Endothelial cell of umbilical vein (primary cell): Measurements from ENCODE around the gene ANAPC16. TPM values are rescaled to one million over a fixed set of nuclear protein-coding genes. Genes with fewer than 3 reads are reported as not detected.

Experiments
- BruUV-seq: library from RNA; stranded (reverse); fragments of 400-500 nt; replicated peaks from 2 replicates; lab custom pipeline; 2021; lab: Mats Ljungman, UMichigan
- CTCF ChIA-PET: fragments of 300-600, 350-600 bp; sonication (Branson Sonifier 250); formaldehyde crosslinking; loops from one replicate; lab custom pipeline; 2021; ENCODE audit warnings: antibody characterized with exemption, inconsistent platforms; lab: Charles Lee
- POLR2A ChIA-PET: fragments of 300-600, 350-600 bp; sonication (Branson Sonifier 250); formaldehyde crosslinking; loops from one replicate; lab custom pipeline; 2021; ENCODE audit warnings: antibody characterized with exemption, inconsistent platforms; lab: Charles Lee
- DNase-seq: peaks from one replicate; pipeline ENCODE4 v3.0.0-alpha.2; 2011; ENCODE audit warnings: low read depth, low spot score
- FAIRE-seq: peaks from 2 replicates; lab custom pipeline; 2011; peaks lifted over from hg19 to GRCh38; lab: Jason Lieb, UNC
- H2AFZ ChIP-seq: 2 replicates; pipeline ENCODE4 v1.6.0; 2012; ENCODE audit warnings: low read depth, low read length, control low read depth, inconsistent platforms
- H3K27ac ChIP-seq: 2 replicates; pipeline ENCODE4 v1.5.1; 2011; ENCODE audit warnings: low read depth, mild to moderate bottlenecking, control low read depth, low read length, moderate library complexity; ENCODE audit not compliant: insufficient read depth
- H3K27me3 ChIP-seq, 2 experiments: 2 replicates each; pipeline versions ENCODE4 v1.6.0 to v1.6.1; 2011; ENCODE audit warnings: low read length in 2 of 2, mixed read lengths in 1 of 2; ENCODE audit not compliant: control insufficient read depth in 2 of 2, insufficient read depth in 2 of 2
- H3K36me3 ChIP-seq, 2 experiments: 2 replicates in 1 of 2; 3 replicates in 1 of 2; pipeline ENCODE4 v1.5.1; 2011; ENCODE audit warnings: low read length in 2 of 2, mild to moderate bottlenecking in 1 of 2, moderate library complexity in 1 of 2; ENCODE audit not compliant: control insufficient read depth in 2 of 2, insufficient read depth in 2 of 2; ENCODE audit errors: extremely low read depth in 1 of 2
- H3K4me1 ChIP-seq: 3 replicates; pipeline ENCODE4 v1.5.1; 2011; ENCODE audit warnings: mild to moderate bottlenecking, low read length; ENCODE audit not compliant: control insufficient read depth, insufficient read depth; ENCODE audit errors: extremely low read depth
- H3K4me2 ChIP-seq: 2 replicates; pipeline ENCODE4 v1.6.1; 2011; ENCODE audit warnings: low read length, control low read depth, mixed read lengths; ENCODE audit not compliant: insufficient read depth
- H3K4me3 ChIP-seq, 3 experiments: fragments of 200-600 bp in 1 of 3; sonication (generic), shearing (Covaris generic) in 1 of 3; replicated peaks in 1 of 3; 2 replicates each; pipeline ENCODE4 v1.5.1; 2011 to 2016; ENCODE audit warnings: control low read depth in 3 of 3, low read length in 3 of 3, mild to moderate bottlenecking in 2 of 3, inconsistent platforms in 1 of 3, low read depth in 1 of 3, moderate library complexity in 1 of 3; ENCODE audit not compliant: insufficient read depth in 1 of 3
- H3K79me2 ChIP-seq: 2 replicates; pipeline ENCODE4 v1.6.0; 2012; ENCODE audit warnings: low read length, inconsistent platforms; ENCODE audit not compliant: control insufficient read depth, insufficient read depth
- H3K9ac ChIP-seq: replicated peaks from 2 replicates; pipeline ENCODE3; 2011; ENCODE audit warnings: low read length, control low read depth; ENCODE audit not compliant: insufficient read depth; ENCODE audit errors: extremely low read depth
- H3K9me1 ChIP-seq: replicated peaks from 3 replicates; pipeline ENCODE4 v1.6.0; 2011; ENCODE audit warnings: mild to moderate bottlenecking, low read length; ENCODE audit not compliant: control insufficient read depth, insufficient read depth; ENCODE audit errors: extremely low read depth
- H3K9me3 ChIP-seq: replicated peaks from 2 replicates; pipeline ENCODE4 v1.5.1; 2012; ENCODE audit warnings: low read length, inconsistent platforms; ENCODE audit not compliant: control insufficient read depth, insufficient read depth
- H4K20me1 ChIP-seq: replicated peaks from 2 replicates; pipeline ENCODE3; 2011; ENCODE audit warnings: mild to moderate bottlenecking, low read length; ENCODE audit not compliant: control insufficient read depth, insufficient read depth; ENCODE audit errors: extremely low read depth
- EZH2 ChIP-seq: IDR thresholded peaks from 2 replicates; pipeline ENCODE4 v1.6.1; 2012; ENCODE audit warnings: borderline replicate concordance, low read depth, mild to moderate bottlenecking, moderate library complexity, low read length, inconsistent platforms; ENCODE audit not compliant: severe bottlenecking
- FOS ChIP-seq: IDR thresholded peaks from 2 replicates; pipeline ENCODE4 v1.6.1; 2011; ENCODE audit warnings: mild to moderate bottlenecking, low read length, moderate library complexity, borderline replicate concordance; ENCODE audit not compliant: insufficient read depth
- GATA2 ChIP-seq: IDR thresholded peaks from 2 replicates; pipeline ENCODE4 v1.7.0; 2011; ENCODE audit warnings: low read depth, mild to moderate bottlenecking, moderate library complexity, mixed read lengths, low read length; ENCODE audit not compliant: insufficient read length, insufficient read depth
- JUN ChIP-seq: IDR thresholded peaks from 2 replicates; pipeline ENCODE4 v1.6.1; 2011; ENCODE audit warnings: borderline replicate concordance, low read depth; ENCODE audit not compliant: insufficient read length, insufficient read depth
- MYC ChIP-seq: IDR thresholded peaks from one replicate; pipeline ENCODE4 v1.6.1; 2011; ENCODE audit warnings: mild to moderate bottlenecking, low read depth, low read length
- POLR2A ChIP-seq: IDR thresholded peaks from 2 replicates; pipeline ENCODE4 v1.6.1; 2012; ENCODE audit warnings: low read depth, mild to moderate bottlenecking, control low read depth, low read length
- POLR2AphosphoS5 ChIP-seq: IDR thresholded peaks from 2 replicates; pipeline ENCODE4 v1.6.1; 2012; ENCODE audit warnings: low read depth, mild to moderate bottlenecking, control low read depth, low read length, moderate library complexity; ENCODE audit not compliant: insufficient read depth
- dilution Hi-C: fragments of 300-500 bp; cut with MboI; formaldehyde crosslinking; loops from one replicate; pipeline ENCODE4 v1.15.0; 2019; ENCODE audit warnings: low sequenced_read_pairs; ENCODE audit not compliant: extremely low pct_ligation_motif_present
- intact Hi-C: fragments of 100-400 bp; cut with micrococcal nuclease; formaldehyde crosslinking; loops from one replicate; pipeline ENCODE4 v1.10.0; 2022
- polyA plus RNA-seq, 4 experiments: library from polyadenylated mRNA; depleted of rRNA in 3 of 4; stranded (reverse) in 3 of 4; unstranded in 1 of 4; fragments of >200 nt; gene quantifications; 2 replicates each; pipeline versions ENCODE4 v1.2.1 to v1.2.3, GENCODE V29; 2011 to 2012; ENCODE audit warnings: missing spikeins in 1 of 4
- total RNA-seq: library from RNA; stranded (reverse); gene quantifications from 2 replicates; pipeline ENCODE4 v1.2.3, GENCODE V29; 2021
- TF ChIP-seq, protein P1 (sequence below), 2 donors: IDR thresholded peaks; 1 replicate in 1 of 2; 2 replicates in 1 of 2; pipeline ENCODE4 v1.5.1; 2011; ENCODE audit warnings: low read length in 2 of 2, mild to moderate bottlenecking in 2 of 2, moderate library complexity in 2 of 2, control low read depth in 1 of 2, inconsistent platforms in 1 of 2, low read depth in 1 of 2; ENCODE audit not compliant: insufficient read depth in 1 of 2; ENCODE audit errors: extremely low read depth in 1 of 2
- TF ChIP-seq, protein P2 (sequence below): IDR thresholded peaks from 2 replicates; pipeline ENCODE4 v1.6.1; 2011; ENCODE audit not compliant: insufficient read depth, insufficient read length

The ANAPC16 gene
- total and polyA plus RNA-seq, 2 donors (not counting 3 experiments of a cell fraction or from before 2014, with no cell fraction given) = 38.1 to 44.4 TPM

DNA sequence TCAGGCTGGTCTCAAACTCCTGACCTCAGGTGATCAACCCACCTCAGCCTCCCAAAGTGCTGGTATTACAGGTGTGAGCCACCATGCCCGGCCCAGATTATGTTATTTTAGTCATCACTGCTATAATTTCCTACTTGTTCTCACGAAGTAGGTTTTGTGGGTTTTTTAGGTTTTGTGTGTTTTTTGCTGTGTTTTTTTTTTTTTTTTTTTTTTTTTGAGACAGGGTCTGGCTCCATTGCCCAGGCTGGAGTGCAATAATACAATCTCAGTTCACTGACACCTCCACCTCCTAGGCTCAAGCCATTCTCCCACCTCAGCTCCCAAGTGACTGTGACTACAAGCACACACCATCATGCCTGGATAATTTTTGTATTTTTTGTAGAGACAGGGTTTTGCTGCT is 20.9 kb upstream of the ANAPC16 start:
- no peak overlapping the region for H3K9ac ChIP-seq
- DNase-seq = no peak
- CTCF ChIA-PET = interaction anchor here (0.7 to 1.1 kb wide), 2 partner anchors 66 to 69 kb away, joined by 3 to 5 read pairs; no protein-coding TSS in a partner anchor
- no peak for FAIRE-seq
- no peaks in the 10 kb centered on the region for H3K9me1 ChIP-seq
- POLR2A ChIA-PET = no interaction called here
- no peaks in the 10 kb centered on the region for H3K4me1 ChIP-seq
- H2AFZ ChIP-seq = no peak overlapping the region
- dilution Hi-C loops (no loop called here), intact Hi-C loops (no loop called here)
- H4K20me1 ChIP-seq = no peaks in the 10 kb centered on the region
- H3K9me3 ChIP-seq = no peaks in the 10 kb centered on the region
- H3K27ac ChIP-seq = no peak overlapping the region
- BruUV-seq = no TSS peak
- TF ChIP-seq GATA2 (no peak), JUN (no peak), POLR2A (no peak), FOS (no peak)
- H3K4me2 ChIP-seq = no peak overlapping the region
- no peak overlapping the region for H3K4me3 ChIP-seq
- H3K79me2 ChIP-seq = no peaks in the 10 kb centered on the region
- no peaks in the 10 kb centered on the region for H3K27me3 ChIP-seq
- peaks cover 0 to 1% of the 10 kb centered on the region in 2 experiments for H3K36me3 ChIP-seq

DNA sequence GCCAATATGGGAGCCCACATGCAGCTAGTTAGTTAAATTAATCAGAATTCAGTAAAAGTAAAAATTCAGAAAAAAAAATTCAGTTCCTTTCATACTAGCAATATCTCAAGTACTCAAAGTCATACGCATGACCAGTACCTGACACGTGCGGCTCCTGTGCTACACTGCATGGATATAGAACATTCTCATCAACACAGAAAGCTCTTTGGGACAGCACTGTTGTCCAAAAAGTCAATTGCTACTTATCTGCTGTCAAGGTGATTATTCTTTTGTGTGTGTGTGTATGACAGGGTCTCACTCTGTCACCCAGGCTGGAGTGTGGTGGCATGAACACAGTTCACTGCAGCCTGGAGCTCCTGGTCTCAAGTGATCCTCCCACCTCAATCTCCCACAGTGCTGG is 14.9 kb upstream of the ANAPC16 start:
- H3K79me2 ChIP-seq = no peaks in the 10 kb centered on the region
- no peak overlapping the region for H3K4me3 ChIP-seq
- TF ChIP-seq JUN (no peak), MYC (no peak), FOS (no peak), POLR2AphosphoS5 (no peak), GATA2 (no peak), EZH2 (no peak), POLR2A (no peak)
- TF ChIP-seq, protein P1, sequence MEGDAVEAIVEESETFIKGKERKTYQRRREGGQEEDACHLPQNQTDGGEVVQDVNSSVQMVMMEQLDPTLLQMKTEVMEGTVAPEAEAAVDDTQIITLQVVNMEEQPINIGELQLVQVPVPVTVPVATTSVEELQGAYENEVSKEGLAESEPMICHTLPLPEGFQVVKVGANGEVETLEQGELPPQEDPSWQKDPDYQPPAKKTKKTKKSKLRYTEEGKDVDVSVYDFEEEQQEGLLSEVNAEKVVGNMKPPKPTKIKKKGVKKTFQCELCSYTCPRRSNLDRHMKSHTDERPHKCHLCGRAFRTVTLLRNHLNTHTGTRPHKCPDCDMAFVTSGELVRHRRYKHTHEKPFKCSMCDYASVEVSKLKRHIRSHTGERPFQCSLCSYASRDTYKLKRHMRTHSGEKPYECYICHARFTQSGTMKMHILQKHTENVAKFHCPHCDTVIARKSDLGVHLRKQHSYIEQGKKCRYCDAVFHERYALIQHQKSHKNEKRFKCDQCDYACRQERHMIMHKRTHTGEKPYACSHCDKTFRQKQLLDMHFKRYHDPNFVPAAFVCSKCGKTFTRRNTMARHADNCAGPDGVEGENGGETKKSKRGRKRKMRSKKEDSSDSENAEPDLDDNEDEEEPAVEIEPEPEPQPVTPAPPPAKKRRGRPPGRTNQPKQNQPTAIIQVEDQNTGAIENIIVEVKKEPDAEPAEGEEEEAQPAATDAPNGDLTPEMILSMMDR (IDR thresholded peaks at IDR 0.05; ENCODE audit: extremely low read depth in 1 of 2, insufficient read depth in 1 of 2, low read depth in 1 of 2, low read length in 2 of 2) = no peak
- TF ChIP-seq, protein P2, sequence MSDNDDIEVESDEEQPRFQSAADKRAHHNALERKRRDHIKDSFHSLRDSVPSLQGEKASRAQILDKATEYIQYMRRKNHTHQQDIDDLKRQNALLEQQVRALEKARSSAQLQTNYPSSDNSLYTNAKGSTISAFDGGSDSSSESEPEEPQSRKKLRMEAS = no peak
- no peak overlapping the region for H3K9ac ChIP-seq
- no peaks in the 10 kb centered on the region for H4K20me1 ChIP-seq
- POLR2A ChIA-PET = no interaction called here
- DNase-seq (no peak), FAIRE-seq (no peak)
- H3K4me2 ChIP-seq = no peak overlapping the region
- dilution Hi-C loops (no loop called here), intact Hi-C loops (no loop called here)
- no peak overlapping the region for H3K27ac ChIP-seq
- CTCF ChIA-PET = interaction anchor here (1.1 kb wide), 1 partner anchor 75 kb away, joined by 7 read pairs; no protein-coding TSS in a partner anchor
- no TSS peak for BruUV-seq
- H3K9me3 ChIP-seq = no peaks in the 10 kb centered on the region
- H3K36me3 ChIP-seq = peaks cover 0 to 3% of the 10 kb centered on the region in 2 experiments
- H3K9me1 ChIP-seq = no peaks in the 10 kb centered on the region
- no peak overlapping the region for H2AFZ ChIP-seq
- H3K4me1 ChIP-seq = no peaks in the 10 kb centered on the region
- no peaks in the 10 kb centered on the region for H3K27me3 ChIP-seq
